Immature natural killer cell (primary cell): ENCODE results near the gene LRRC75A. TPM values are rescaled to one million over a fixed set of nuclear protein-coding genes. Genes with fewer than 3 reads are reported as not detected.

Experiments
- DNase-seq, 3 donors: peaks; one replicate each; pipeline ENCODE4 v3.0.0; 2022; ENCODE audit warnings: mixed read lengths in 1 of 3
- H3K27ac Mint-ChIP-seq, 6 donors: one replicate each; pipeline ENCODE4 v1.8.0; 2020; ENCODE audit warnings: mixed read lengths in 6 of 6, mild to moderate bottlenecking in 5 of 6, inconsistent platforms in 4 of 6, moderate library complexity in 3 of 6
- H3K27me3 Mint-ChIP-seq, 3 donors: one replicate each; pipeline ENCODE4 v1.8.0; 2020 to 2021; ENCODE audit warnings: low read depth in 3 of 3, mild to moderate bottlenecking in 3 of 3, mixed read lengths in 3 of 3, moderate library complexity in 3 of 3, inconsistent platforms in 1 of 3
- H3K36me3 Mint-ChIP-seq, 3 donors: one replicate each; pipeline ENCODE4 v1.8.0; 2020; ENCODE audit warnings: mixed read lengths in 3 of 3, inconsistent platforms in 2 of 3, mild to moderate bottlenecking in 2 of 3
- H3K4me1 Mint-ChIP-seq, 2 donors: one replicate each; pipeline ENCODE4 v1.8.0; 2020; ENCODE audit warnings: inconsistent platforms in 2 of 2, mild to moderate bottlenecking in 2 of 2, mixed read lengths in 2 of 2, moderate library complexity in 1 of 2
- H3K4me3 Mint-ChIP-seq, 5 donors: one replicate each; pipeline ENCODE4 v1.8.0; 2020; ENCODE audit warnings: mild to moderate bottlenecking in 5 of 5, mixed read lengths in 5 of 5, inconsistent platforms in 3 of 5, moderate library complexity in 3 of 5
- H3K9me3 Mint-ChIP-seq, 6 donors: one replicate each; pipeline ENCODE4 v1.8.0; 2020; ENCODE audit warnings: mild to moderate bottlenecking in 6 of 6, mixed read lengths in 6 of 6, inconsistent platforms in 4 of 6, moderate library complexity in 3 of 6
- polyA plus RNA-seq, 3 donors: library from polyadenylated mRNA; unstranded; fragments of 300-500 nt; fragmentation: Illumina TruSeq; gene quantifications; one replicate each; pipeline ENCODE4 v1.2.3, GENCODE V29; 2021

Gene LRRC75A
- polyA plus RNA-seq, 3 donors from 2014 or later: 0.93 to 2.1 (median 1.3) TPM

- no peaks in the 10 kb centered on the region for H3K36me3 Mint-ChIP-seq
- no peaks in the 10 kb centered on the region for H3K9me3 Mint-ChIP-seq
- no peak overlapping the region for H3K27ac Mint-ChIP-seq
- peaks cover 4 to 7% (median 5%) of the 10 kb centered on the region in 3 donors for H3K27me3 Mint-ChIP-seq
- H3K4me1 Mint-ChIP-seq: no peaks in the 10 kb centered on the region
- no peak overlapping the region for H3K4me3 Mint-ChIP-seq
- DNase-seq: no peak
Measured at GRCh38 chr17:16511593-16511992, 19.6 kb upstream of the LRRC75A start.

DNA sequence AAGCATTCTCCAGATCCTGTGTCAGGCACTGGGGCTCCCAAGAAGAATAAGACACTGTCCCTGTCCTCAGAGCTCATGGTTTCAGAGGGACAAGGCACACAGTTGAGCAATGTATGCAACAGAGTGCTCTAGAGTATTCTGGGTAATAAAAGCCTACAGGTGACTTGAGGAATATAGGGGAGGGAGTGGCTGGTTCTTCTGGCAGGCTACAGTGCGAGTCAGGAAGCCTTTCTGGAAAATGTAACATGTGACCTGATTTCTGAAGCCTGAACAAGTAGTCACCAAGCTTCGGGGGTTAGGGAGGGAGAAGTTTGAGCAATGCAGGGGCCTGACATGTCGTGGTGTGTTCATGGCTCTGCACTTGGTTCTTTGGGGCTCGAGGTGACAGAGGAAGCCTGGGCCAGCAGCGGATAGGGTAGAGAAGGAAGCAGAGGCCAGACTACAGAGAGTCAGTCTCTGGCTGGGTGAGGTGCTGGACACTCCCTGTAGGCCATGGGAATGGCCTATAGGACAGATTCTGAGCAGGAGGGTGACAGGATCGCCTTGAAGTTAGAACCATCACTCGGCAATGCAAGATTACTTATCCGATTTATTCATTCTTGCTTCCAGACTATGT, 16.0 kb upstream of the LRRC75A start:
- Mint-ChIP-seq H3K4me3 (no peak overlapping the region), H3K9me3 (no peaks in the 10 kb centered on the region), H3K27ac (no peak overlapping the region), H3K27me3 (peaks cover 0 to 4% (median 2%) of the 10 kb centered on the region in 3 donors), H3K36me3 (no peaks in the 10 kb centered on the region), H3K4me1 (no peaks in the 10 kb centered on the region)
- DNase-seq: no peak

DNA sequence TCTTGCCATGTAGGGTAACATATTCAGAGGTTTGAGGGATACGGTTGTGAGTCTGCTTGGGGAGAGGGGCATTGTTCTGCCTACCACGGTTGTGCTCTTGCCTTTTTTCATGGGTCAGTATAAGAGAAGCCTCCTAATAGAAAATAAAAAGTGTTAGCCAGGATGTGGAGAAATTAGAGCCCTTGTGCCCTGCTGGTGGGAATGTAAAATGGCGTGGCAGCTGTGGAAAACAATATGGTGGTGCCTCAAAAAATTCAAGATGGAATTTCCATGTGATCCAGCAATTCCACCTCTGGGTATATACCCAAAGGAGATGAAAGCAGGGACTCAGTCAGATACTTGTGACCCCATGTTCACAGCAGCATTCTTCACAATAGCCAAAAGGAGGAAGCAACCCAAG, 14.2 kb upstream of the LRRC75A start:
- Mint-ChIP-seq H3K27ac (no peak overlapping the region), H3K9me3 (no peaks in the 10 kb centered on the region)

DNA sequence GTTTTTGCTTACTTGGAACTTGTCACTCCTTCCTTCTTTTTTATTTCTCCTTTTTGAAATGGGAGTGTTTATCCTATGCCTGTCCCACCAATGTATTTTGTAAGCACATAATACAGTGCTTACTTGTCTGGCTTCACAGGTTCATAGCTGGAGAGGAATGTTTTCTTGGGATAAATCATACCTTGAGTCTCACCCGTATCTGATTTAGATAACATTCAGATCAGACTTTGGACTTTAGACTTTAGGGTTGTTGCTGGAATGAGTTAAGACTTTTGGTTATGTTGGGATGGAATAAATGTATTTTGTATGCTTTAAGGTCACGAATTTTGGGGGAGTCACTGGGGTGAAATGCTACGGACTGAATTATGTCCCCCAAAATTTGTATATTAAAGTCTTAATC, 13.0 kb upstream of the LRRC75A start:
- DNase-seq: no peak
- Mint-ChIP-seq H3K27me3 (peaks cover 2 to 6% (median 3%) of the 10 kb centered on the region in 3 donors), H3K4me3 (no peak overlapping the region), H3K9me3 (no peaks in the 10 kb centered on the region), H3K36me3 (no peaks in the 10 kb centered on the region), H3K4me1 (no peaks in the 10 kb centered on the region), H3K27ac (no peak overlapping the region)

More for the DNA sequence above, 14.2 kb upstream of the LRRC75A start:
- Mint-ChIP-seq H3K4me1 (no peaks in the 10 kb centered on the region), H3K4me3 (no peak overlapping the region), H3K27me3 (peaks cover 0 to 6% (median 2%) of the 10 kb centered on the region in 3 donors), H3K36me3 (no peaks in the 10 kb centered on the region)
- no peak for DNase-seq

DNA sequence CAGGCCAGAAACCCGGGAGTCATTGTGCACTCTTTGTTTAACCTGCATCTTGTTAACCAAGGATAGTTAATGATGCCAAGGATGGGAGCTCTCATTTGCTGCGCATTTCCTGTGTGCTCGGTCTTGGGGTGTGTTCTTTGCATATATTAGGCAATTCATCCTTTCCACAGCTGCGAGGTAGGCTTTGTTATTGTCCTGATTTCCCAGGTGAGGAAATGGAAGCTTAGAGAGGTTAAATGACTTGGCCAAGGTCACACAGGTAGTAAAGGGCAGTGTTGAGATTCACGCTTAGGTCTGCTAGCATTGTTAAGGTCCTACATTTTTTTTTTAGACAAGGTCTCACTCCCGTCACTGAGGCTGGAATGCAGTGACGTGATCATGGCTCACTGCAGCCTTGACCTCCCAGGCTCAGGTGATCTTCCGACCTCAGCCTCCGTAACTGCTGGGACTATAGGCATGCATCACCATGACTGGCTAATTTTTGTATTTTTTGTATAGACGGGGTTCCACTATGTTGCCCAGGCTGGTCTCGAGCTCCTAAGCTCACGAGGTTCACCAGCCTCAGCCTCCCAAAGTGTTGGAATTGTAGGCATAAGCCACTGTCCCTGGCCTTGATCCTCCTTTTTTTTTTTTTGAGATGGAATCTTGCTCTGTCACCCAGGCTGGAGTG, 5.0 kb upstream of the LRRC75A start:
- Mint-ChIP-seq H3K9me3 (peaks cover 0 to 3% (median 0%) of the 10 kb centered on the region in 6 donors), H3K27ac (no peak overlapping the region)

DNA sequence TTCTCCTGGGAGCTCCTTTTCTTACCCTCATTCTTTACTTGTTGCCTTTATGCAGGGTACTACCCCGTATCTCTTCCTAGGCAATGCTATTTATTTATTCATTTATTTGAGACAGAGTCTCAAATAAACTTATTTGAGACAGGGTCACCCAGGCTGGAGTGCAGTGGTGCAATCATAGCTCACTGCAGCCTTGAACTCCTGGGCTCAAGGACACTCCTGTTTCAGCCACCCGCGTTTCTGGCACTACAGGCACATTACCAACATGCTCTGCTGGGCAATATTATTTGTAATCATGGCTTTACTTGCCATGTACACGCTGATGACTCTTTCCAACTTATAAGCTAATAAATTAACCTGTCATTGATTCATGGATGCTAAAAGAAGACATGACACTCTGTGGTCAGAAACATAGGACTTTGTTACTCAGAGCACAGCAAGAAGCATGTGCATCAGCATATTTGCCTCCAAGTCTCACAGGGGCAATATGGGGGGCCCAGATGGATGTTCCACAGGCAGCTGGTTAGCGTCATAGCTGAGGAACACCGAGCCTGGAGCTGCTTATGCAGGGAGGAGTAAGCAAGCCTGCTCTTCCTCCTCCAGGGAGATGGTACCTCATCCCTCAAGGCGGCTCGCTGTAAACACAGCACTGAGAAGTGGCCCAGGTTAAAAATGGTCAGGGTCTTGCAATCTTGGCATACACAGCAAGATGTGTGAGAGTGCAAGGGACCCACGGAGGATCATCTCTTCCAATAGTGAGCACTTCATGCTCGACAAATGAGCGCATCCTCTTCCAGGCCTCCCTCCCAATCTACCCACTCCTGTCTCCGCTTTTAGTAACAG, 4.2 kb upstream of the LRRC75A start:
- peaks cover 0 to 3% (median 0%) of the 10 kb centered on the region in 6 donors for H3K9me3 Mint-ChIP-seq
- no peak overlapping the region for H3K27ac Mint-ChIP-seq
- no peak overlapping the region for H3K4me3 Mint-ChIP-seq

More for the DNA sequence above, 5.0 kb upstream of the LRRC75A start:
- Mint-ChIP-seq H3K36me3 (no peaks in the 10 kb centered on the region), H3K4me3 (no peak overlapping the region), H3K4me1 (peaks cover 0 to 2% of the 10 kb centered on the region in 2 donors), H3K27me3 (peaks cover 2 to 14% (median 10%) of the 10 kb centered on the region in 3 donors)
- DNase-seq: no peak

DNA sequence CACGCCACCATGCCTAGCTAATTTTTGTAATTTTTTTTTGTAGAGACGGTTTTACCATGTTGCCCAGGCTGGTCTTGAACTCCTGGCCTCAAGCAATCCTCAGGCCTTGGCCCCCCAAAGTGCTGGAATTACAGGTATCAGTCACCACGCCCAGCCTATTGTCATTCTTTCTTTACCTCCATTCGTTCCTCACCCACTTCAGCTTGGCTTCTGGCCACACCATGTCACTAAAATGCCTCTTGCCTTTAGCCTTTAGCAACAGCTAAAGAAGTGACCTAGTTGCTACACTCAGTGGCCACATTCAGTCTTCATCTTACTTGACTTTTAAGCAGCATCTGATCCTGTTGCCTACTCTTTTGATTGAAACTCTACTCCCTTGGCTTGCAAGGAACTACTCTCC, 3.6 kb upstream of the LRRC75A start:
- H3K27ac Mint-ChIP-seq: no peak overlapping the region
- H3K4me1 Mint-ChIP-seq: peaks cover 6 to 7% of the 10 kb centered on the region in 2 donors
- no peak overlapping the region for H3K4me3 Mint-ChIP-seq
- DNase-seq: no peak
- peaks cover 2 to 14% (median 11%) of the 10 kb centered on the region in 3 donors for H3K27me3 Mint-ChIP-seq
- no peaks in the 10 kb centered on the region for H3K36me3 Mint-ChIP-seq
- peaks cover 0 to 3% (median 0%) of the 10 kb centered on the region in 6 donors for H3K9me3 Mint-ChIP-seq

More for the DNA sequence above, 4.2 kb upstream of the LRRC75A start:
- H3K27me3 Mint-ChIP-seq: peaks cover 2 to 14% (median 10%) of the 10 kb centered on the region in 3 donors
- DNase-seq: no peak
- no peaks in the 10 kb centered on the region for H3K36me3 Mint-ChIP-seq
- H3K4me1 Mint-ChIP-seq: peaks cover under 1 to 2% of the 10 kb centered on the region in 2 donors

GRCh38 chr17:16494059-16494458, 2.1 kb upstream of the LRRC75A start:
- peaks cover 2 to 11% (median 11%) of the 10 kb centered on the region in 3 donors for H3K27me3 Mint-ChIP-seq
- H3K27ac Mint-ChIP-seq: no peak overlapping the region
- peak overlapping the region in 3 of 5 donors; percentile 12 to 34 (median 23) for H3K4me3 Mint-ChIP-seq
- H3K9me3 Mint-ChIP-seq: peaks cover 0 to 3% (median 0%) of the 10 kb centered on the region in 6 donors
- H3K36me3 Mint-ChIP-seq: no peaks in the 10 kb centered on the region
- peaks cover 10 to 14% of the 10 kb centered on the region in 2 donors for H3K4me1 Mint-ChIP-seq
- DNase-seq: no peak

DNA sequence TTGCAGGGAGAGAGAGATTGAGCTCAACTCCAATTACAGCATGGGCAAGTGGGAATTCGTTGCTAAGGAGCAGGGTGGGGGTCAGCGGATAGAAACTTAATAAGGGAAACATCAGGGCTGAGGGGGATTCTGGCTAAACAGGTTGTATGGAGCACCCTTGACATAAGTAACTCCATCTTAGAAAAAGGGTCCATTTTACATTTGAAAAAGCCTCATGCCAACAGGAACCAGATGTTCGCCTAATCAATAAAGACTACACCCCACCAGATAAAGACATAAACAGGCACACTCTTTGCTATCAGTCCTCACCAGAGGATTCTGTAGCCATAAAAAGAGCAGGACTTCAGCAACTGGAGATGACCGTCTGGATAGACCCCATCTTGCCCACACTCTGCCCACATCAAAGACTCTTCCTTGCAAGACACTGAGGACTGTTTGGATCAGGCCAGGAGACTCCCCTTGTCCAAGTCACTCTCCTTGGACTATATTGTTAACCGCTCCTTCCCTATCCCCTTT, 1.6 kb upstream of the LRRC75A start:
- Mint-ChIP-seq H3K9me3 (peaks cover 0 to 3% (median 0%) of the 10 kb centered on the region in 6 donors), H3K4me1 (peaks cover 10 to 14% of the 10 kb centered on the region in 2 donors), H3K36me3 (no peaks in the 10 kb centered on the region), H3K27ac (no peak overlapping the region), H3K27me3 (peaks cover 2 to 14% (median 11%) of the 10 kb centered on the region in 3 donors), H3K4me3 (peak overlapping the region in 4 of 5 donors; percentile 34 to 88 (median 82))
- DNase-seq: no peak

GRCh38 chr17:16492613-16493530, 879 bp upstream of the LRRC75A start:
- peak overlapping the region; percentile 80 to 88 (median 83) for H3K4me3 Mint-ChIP-seq
- peaks cover 10 to 14% of the 10 kb centered on the region in 2 donors for H3K4me1 Mint-ChIP-seq
- peak overlapping the region in 1 of 6 donors; percentile 58 for H3K27ac Mint-ChIP-seq
- no peak for DNase-seq
- H3K36me3 Mint-ChIP-seq: no peaks in the 10 kb centered on the region
- H3K9me3 Mint-ChIP-seq: peaks cover 0 to 3% (median 0%) of the 10 kb centered on the region in 6 donors
- peaks cover 2 to 10% (median 7%) of the 10 kb centered on the region in 3 donors for H3K27me3 Mint-ChIP-seq

DNA sequence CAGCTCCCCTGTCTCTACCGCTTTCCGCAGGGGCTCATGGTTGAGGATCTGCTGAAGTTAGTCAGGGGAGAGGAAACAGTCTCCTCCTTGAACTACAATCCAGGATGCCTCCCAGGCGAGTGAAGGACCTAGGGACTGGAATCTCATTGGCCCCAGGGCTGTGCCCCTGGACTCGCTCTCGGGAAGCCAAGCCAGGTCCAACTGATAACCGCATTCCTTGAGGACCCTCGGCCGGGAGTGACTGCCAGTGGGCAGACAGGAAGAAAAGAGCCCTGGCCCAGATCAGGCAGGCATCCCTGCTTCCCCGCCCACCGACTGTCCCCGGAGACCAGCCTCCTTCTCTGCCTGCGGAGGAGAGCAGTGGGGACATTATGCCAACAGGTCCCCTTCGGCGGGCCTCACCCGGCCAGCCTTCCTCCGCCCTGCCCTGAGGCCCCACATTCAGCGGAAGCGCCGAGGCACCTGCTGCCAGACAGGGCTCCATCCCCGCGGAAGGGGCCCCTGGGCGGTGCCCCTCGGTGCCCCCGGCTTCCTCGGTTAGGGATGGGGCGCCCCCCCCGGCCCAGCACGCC, 776 bp downstream of the LRRC75A start:
- peak overlapping the region; percentile 64 to 78 (median 78) for H3K4me3 Mint-ChIP-seq
- peaks cover 2 to 6% (median 5%) of the 10 kb centered on the region in 3 donors for H3K27me3 Mint-ChIP-seq
- peaks cover 0 to 3% (median 0%) of the 10 kb centered on the region in 6 donors for H3K9me3 Mint-ChIP-seq
- peak in 1 of 3 donors; percentile 11 for DNase-seq
- H3K36me3 Mint-ChIP-seq: no peaks in the 10 kb centered on the region
- peaks cover 10 to 14% of the 10 kb centered on the region in 2 donors for H3K4me1 Mint-ChIP-seq
- H3K27ac Mint-ChIP-seq: no peak overlapping the region

DNA sequence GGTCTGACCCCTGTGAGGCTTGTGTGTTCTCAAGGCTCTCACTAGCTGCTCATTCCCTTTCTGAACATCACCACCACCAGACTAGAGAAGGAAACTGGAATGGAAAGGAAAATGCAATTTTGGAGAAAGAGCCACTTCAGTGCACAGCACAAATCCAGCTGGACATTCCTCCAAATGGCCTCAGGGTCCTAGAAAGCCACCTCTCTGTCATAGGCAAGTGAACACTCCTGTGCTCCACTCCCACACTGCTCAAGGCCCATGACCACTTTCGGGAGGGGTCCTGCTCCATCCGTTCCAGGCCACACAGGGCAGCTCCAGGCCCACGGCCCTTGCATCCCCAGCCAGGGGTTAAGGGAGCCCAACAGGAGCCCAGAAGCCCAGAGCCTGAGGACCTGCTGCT, 2.6 kb downstream of the LRRC75A start:
- H3K36me3 Mint-ChIP-seq: no peaks in the 10 kb centered on the region
- peaks cover 10 to 14% of the 10 kb centered on the region in 2 donors for H3K4me1 Mint-ChIP-seq
- H3K4me3 Mint-ChIP-seq: no peak overlapping the region
- peaks cover 0 to 3% (median 0%) of the 10 kb centered on the region in 6 donors for H3K9me3 Mint-ChIP-seq
- no peak for DNase-seq
- H3K27ac Mint-ChIP-seq: no peak overlapping the region
- peaks cover 2 to 5% (median 4%) of the 10 kb centered on the region in 3 donors for H3K27me3 Mint-ChIP-seq
